Measurements from ENCODE around the gene ADM2. TPM values are rescaled to one million over a fixed set of nuclear protein-coding genes. Genes with fewer than 3 reads are reported as not detected.

ADM2 gene
- total and polyA plus RNA-seq, 2 of the 13 experiments (the other 11 are each of a cell fraction or from before 2014, with no cell fraction given), result 1.2 to 3.0 TPM

DNA sequence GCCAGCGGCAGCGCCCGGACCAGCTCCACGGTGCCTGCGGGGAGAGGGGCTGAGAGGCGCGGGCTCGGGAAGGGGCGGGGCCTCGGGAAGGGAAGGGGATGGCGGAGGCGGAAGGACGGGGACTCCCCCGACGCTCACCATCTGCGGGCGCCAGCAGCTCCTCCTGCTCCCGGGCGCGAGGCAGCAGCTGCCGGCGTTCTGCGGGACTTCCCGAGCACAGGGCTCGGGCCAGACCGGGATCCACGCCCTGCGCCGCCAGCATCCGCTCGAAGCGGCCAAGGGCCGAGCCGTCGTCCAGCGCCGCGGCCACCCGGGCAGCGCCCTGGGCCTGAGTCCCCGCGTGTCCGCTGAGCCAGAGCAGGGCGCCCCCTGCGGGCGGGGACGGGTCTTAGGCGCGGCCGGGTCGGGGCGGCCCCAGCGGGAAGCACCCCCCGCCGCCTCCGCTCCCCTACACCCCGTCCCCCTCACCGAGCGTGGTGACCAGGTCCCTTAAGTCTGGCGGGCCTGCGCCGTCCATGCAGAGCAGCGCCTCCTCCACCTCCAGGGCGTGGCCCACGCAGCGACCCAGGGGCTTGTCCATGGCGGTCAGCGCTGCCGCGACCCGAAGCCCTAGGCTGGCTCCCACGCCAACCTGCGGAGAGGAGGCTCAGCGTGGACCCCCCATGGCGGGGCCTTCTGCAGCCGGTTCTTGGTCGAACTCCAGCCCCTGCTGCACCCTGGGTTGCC is 44.9 kb downstream of the ADM2 start (continued):
- TF ChIP-seq, protein P1, sequence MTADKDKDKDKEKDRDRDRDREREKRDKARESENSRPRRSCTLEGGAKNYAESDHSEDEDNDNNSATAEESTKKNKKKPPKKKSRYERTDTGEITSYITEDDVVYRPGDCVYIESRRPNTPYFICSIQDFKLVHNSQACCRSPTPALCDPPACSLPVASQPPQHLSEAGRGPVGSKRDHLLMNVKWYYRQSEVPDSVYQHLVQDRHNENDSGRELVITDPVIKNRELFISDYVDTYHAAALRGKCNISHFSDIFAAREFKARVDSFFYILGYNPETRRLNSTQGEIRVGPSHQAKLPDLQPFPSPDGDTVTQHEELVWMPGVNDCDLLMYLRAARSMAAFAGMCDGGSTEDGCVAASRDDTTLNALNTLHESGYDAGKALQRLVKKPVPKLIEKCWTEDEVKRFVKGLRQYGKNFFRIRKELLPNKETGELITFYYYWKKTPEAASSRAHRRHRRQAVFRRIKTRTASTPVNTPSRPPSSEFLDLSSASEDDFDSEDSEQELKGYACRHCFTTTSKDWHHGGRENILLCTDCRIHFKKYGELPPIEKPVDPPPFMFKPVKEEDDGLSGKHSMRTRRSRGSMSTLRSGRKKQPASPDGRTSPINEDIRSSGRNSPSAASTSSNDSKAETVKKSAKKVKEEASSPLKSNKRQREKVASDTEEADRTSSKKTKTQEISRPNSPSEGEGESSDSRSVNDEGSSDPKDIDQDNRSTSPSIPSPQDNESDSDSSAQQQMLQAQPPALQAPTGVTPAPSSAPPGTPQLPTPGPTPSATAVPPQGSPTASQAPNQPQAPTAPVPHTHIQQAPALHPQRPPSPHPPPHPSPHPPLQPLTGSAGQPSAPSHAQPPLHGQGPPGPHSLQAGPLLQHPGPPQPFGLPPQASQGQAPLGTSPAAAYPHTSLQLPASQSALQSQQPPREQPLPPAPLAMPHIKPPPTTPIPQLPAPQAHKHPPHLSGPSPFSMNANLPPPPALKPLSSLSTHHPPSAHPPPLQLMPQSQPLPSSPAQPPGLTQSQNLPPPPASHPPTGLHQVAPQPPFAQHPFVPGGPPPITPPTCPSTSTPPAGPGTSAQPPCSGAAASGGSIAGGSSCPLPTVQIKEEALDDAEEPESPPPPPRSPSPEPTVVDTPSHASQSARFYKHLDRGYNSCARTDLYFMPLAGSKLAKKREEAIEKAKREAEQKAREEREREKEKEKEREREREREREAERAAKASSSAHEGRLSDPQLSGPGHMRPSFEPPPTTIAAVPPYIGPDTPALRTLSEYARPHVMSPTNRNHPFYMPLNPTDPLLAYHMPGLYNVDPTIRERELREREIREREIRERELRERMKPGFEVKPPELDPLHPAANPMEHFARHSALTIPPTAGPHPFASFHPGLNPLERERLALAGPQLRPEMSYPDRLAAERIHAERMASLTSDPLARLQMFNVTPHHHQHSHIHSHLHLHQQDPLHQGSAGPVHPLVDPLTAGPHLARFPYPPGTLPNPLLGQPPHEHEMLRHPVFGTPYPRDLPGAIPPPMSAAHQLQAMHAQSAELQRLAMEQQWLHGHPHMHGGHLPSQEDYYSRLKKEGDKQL (CRISPR knock-in tag; IDR thresholded peaks at IDR 0.05; ENCODE audit: low read depth), result no peak
- TF ChIP-seq CBFB (CRISPR knock-in tag; IDR thresholded peaks at IDR 0.05), result no peak
- no peak for TF ChIP-seq SCMH1 (CRISPR knock-in tag; IDR thresholded peaks at IDR 0.05; ENCODE audit: borderline replicate concordance)
- peak; percentile 15; the same call in 1 of the 2 replicates for TF ChIP-seq HOXD1 (CRISPR knock-in tag; IDR thresholded peaks at IDR 0.05)
- no peak for TF ChIP-seq ZSCAN22 (CRISPR knock-in tag; IDR thresholded peaks at IDR 0.05)
- TF ChIP-seq NRL (CRISPR knock-in tag; IDR thresholded peaks at IDR 0.05; ENCODE audit: borderline replicate concordance), result peak; percentile 12; the same call in 1 of the 2 replicates
- no peak for TF ChIP-seq FOXM1 (CRISPR knock-in tag; IDR thresholded peaks at IDR 0.05)
- TF ChIP-seq ZNF367 (CRISPR knock-in tag; IDR thresholded peaks at IDR 0.05; ENCODE audit: borderline replicate concordance), result no peak
- no peak for TF ChIP-seq ZNF792 (CRISPR knock-in tag; IDR thresholded peaks at IDR 0.05)
- TF ChIP-seq, protein P2, sequence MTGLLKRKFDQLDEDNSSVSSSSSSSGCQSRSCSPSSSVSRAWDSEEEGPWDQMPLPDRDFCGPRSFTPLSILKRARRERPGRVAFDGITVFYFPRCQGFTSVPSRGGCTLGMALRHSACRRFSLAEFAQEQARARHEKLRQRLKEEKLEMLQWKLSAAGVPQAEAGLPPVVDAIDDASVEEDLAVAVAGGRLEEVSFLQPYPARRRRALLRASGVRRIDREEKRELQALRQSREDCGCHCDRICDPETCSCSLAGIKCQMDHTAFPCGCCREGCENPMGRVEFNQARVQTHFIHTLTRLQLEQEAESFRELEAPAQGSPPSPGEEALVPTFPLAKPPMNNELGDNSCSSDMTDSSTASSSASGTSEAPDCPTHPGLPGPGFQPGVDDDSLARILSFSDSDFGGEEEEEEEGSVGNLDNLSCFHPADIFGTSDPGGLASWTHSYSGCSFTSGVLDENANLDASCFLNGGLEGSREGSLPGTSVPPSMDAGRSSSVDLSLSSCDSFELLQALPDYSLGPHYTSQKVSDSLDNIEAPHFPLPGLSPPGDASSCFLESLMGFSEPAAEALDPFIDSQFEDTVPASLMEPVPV (CRISPR knock-in tag; IDR thresholded peaks at IDR 0.05), result peak; percentile 48; the same call in 1 of the 2 replicates
- no peak for TF ChIP-seq THYN1 (CRISPR knock-in tag; IDR thresholded peaks at IDR 0.05; ENCODE audit: borderline replicate concordance, low read depth)
- no peak for TF ChIP-seq HNRNPUL1 (IDR thresholded peaks at IDR 0.05; ENCODE audit: low read depth, low read length)
- TF ChIP-seq, protein P3, sequence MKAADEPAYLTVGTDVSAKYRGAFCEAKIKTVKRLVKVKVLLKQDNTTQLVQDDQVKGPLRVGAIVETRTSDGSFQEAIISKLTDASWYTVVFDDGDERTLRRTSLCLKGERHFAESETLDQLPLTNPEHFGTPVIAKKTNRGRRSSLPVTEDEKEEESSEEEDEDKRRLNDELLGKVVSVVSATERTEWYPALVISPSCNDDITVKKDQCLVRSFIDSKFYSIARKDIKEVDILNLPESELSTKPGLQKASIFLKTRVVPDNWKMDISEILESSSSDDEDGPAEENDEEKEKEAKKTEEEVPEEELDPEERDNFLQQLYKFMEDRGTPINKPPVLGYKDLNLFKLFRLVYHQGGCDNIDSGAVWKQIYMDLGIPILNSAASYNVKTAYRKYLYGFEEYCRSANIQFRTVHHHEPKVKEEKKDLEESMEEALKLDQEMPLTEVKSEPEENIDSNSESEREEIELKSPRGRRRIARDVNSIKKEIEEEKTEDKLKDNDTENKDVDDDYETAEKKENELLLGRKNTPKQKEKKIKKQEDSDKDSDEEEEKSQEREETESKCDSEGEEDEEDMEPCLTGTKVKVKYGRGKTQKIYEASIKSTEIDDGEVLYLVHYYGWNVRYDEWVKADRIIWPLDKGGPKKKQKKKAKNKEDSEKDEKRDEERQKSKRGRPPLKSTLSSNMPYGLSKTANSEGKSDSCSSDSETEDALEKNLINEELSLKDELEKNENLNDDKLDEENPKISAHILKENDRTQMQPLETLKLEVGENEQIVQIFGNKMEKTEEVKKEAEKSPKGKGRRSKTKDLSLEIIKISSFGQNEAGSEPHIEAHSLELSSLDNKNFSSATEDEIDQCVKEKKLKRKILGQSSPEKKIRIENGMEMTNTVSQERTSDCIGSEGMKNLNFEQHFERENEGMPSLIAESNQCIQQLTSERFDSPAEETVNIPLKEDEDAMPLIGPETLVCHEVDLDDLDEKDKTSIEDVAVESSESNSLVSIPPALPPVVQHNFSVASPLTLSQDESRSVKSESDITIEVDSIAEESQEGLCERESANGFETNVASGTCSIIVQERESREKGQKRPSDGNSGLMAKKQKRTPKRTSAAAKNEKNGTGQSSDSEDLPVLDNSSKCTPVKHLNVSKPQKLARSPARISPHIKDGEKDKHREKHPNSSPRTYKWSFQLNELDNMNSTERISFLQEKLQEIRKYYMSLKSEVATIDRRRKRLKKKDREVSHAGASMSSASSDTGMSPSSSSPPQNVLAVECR (CRISPR knock-in tag; IDR thresholded peaks at IDR 0.05; ENCODE audit: borderline replicate concordance), result peak; percentile 39; the same call in 1 of the 2 replicates
- TF ChIP-seq ZBTB42 (CRISPR knock-in tag; IDR thresholded peaks at IDR 0.05), result no peak
- 0 out of 2 replicates have a peak, but pooled peaks have one; percentile 40 for TF ChIP-seq KLF6 (CRISPR knock-in tag; IDR thresholded peaks at IDR 0.05)
- TF ChIP-seq RBAK (CRISPR knock-in tag; IDR thresholded peaks at IDR 0.05), result no peak
- no peak for TF ChIP-seq EZH2 (conservative IDR thresholded peaks at IDR 0.05; ENCODE audit: low read depth, low read length)
- no peak for TF ChIP-seq ZNF891 (CRISPR knock-in tag; IDR thresholded peaks at IDR 0.05)
- TF ChIP-seq KDM5B (CRISPR knock-in tag; IDR thresholded peaks at IDR 0.05; ENCODE audit: borderline replicate concordance), result no peak

All from HepG2 (cell line).